ENCODE results near the gene ARMH1.
A peak's percentile ranks its signal among the peaks of the same experiment; 100 is the strongest.

The ARMH1 gene

GRCh38 chr1:44652445-44653106 lies 21.9 kb upstream of the ARMH1 start (continued):
- TF ChIP-seq, protein P1, sequence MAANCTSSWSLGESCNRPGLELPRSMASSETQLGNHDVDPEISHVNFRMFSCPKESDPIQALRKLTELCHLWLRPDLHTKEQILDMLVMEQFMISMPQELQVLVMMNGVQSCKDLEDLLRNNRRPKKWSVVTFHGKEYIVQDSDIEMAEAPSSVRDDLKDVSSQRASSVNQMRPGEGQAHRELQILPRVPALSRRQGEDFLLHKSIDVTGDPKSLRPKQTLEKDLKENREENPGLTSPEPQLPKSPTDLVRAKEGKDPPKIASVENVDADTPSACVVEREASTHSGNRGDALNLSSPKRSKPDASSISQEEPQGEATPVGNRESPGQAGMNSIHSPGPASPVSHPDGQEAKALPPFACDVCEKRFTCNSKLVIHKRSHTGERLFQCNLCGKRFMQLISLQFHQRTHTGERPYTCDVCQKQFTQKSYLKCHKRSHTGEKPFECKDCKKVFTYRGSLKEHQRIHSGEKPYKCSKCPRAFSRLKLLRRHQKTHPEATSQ (tag by site-specific recombination; IDR thresholded peaks at IDR 0.05) = no peak
- TF ChIP-seq EGR2 (tag by site-specific recombination; IDR thresholded peaks at IDR 0.05; ENCODE audit: low read depth) (no peak), YY1 (tag by site-specific recombination; IDR thresholded peaks at IDR 0.05) (no peak), GLI2 (tag by site-specific recombination; IDR thresholded peaks at IDR 0.05; ENCODE audit: borderline replicate concordance, low read depth) (no peak), ZNF513 (tag by site-specific recombination; IDR thresholded peaks at IDR 0.05) (no peak), ZNF521 (tag by site-specific recombination; IDR thresholded peaks at IDR 0.05) (no peak), ZNF398 (tag by site-specific recombination; IDR thresholded peaks at IDR 0.05) (no peak; the same call in 1 of the 2 replicates), ZNF132 (tag by site-specific recombination; IDR thresholded peaks at IDR 0.05; ENCODE audit: borderline replicate concordance) (no peak), GFI1B (tag by site-specific recombination; IDR thresholded peaks at IDR 0.05) (no peak), ZNF366 (tag by site-specific recombination; conservative IDR thresholded peaks at IDR 0.05) (peak; percentile 58; the same call in 1 of the 2 replicates), ZNF585B (tag by site-specific recombination; IDR thresholded peaks at IDR 0.05) (no peak), ZNF341 (tag by site-specific recombination; IDR thresholded peaks at IDR 0.05; ENCODE audit: low read depth) (no peak), ZSCAN16 (tag by site-specific recombination; IDR thresholded peaks at IDR 0.05) (no peak), ZNF561 (tag by site-specific recombination; IDR thresholded peaks at IDR 0.05; ENCODE audit: borderline replicate concordance) (no peak), ZFP3 (tag by site-specific recombination; IDR thresholded peaks at IDR 0.05; ENCODE audit: low read depth) (no peak), ZNF391 (tag by site-specific recombination; IDR thresholded peaks at IDR 0.05; ENCODE audit: borderline replicate concordance, low read depth) (no peak), PATZ1 (tag by site-specific recombination; IDR thresholded peaks at IDR 0.05) (peak; percentile 70), SCRT1 (tag by site-specific recombination; IDR thresholded peaks at IDR 0.05; ENCODE audit: borderline replicate concordance) (peak; percentile 76; the same call in 1 of the 2 replicates), ZNF558 (tag by site-specific recombination; IDR thresholded peaks at IDR 0.05) (no peak), ZNF514 (tag by site-specific recombination; IDR thresholded peaks at IDR 0.05) (no peak), ZNF202 (tag by site-specific recombination; IDR thresholded peaks at IDR 0.05; ENCODE audit: borderline replicate concordance) (no peak), ZNF548 (tag by site-specific recombination; IDR thresholded peaks at IDR 0.05) (no peak), ZNF140 (tag by site-specific recombination; IDR thresholded peaks at IDR 0.05) (no peak), ZNF239 (tag by site-specific recombination; IDR thresholded peaks at IDR 0.05) (no peak), ZNF155 (tag by site-specific recombination; IDR thresholded peaks at IDR 0.05) (no peak), ZSCAN23 (tag by site-specific recombination; IDR thresholded peaks at IDR 0.05) (no peak), ZBTB20 (tag by site-specific recombination; IDR thresholded peaks at IDR 0.05) (no peak), KLF1 (tag by site-specific recombination; IDR thresholded peaks at IDR 0.05) (no peak), ZNF530 (tag by site-specific recombination; IDR thresholded peaks at IDR 0.05; ENCODE audit: low read depth) (no peak), ZNF394 (tag by site-specific recombination; IDR thresholded peaks at IDR 0.05; ENCODE audit: borderline replicate concordance) (no peak)
- TF ChIP-seq, protein P2, sequence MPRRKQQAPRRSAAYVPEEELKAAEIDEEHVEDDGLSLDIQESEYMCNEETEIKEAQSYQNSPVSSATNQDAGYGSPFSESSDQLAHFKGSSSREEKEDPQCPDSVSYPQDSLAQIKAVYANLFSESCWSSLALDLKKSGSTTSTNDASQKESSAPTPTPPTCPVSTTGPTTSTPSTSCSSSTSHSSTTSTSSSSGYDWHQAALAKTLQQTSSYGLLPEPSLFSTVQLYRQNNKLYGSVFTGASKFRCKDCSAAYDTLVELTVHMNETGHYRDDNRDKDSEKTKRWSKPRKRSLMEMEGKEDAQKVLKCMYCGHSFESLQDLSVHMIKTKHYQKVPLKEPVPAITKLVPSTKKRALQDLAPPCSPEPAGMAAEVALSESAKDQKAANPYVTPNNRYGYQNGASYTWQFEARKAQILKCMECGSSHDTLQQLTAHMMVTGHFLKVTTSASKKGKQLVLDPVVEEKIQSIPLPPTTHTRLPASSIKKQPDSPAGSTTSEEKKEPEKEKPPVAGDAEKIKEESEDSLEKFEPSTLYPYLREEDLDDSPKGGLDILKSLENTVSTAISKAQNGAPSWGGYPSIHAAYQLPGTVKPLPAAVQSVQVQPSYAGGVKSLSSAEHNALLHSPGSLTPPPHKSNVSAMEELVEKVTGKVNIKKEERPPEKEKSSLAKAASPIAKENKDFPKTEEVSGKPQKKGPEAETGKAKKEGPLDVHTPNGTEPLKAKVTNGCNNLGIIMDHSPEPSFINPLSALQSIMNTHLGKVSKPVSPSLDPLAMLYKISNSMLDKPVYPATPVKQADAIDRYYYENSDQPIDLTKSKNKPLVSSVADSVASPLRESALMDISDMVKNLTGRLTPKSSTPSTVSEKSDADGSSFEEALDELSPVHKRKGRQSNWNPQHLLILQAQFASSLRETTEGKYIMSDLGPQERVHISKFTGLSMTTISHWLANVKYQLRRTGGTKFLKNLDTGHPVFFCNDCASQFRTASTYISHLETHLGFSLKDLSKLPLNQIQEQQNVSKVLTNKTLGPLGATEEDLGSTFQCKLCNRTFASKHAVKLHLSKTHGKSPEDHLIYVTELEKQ (tag by site-specific recombination; IDR thresholded peaks at IDR 0.05; ENCODE audit: borderline replicate concordance) = no peak

All from HEK293 (cell line).